Activated T-cell treated with anti-CD3 and anti-CD28 coated beads, Interleukin-2, amount 50 U/mL, for 72 hours (primary cell): ENCODE results near the gene DPH6. TPM values are rescaled to one million over a fixed set of nuclear protein-coding genes. Genes with fewer than 3 reads are reported as not detected.
"Not testable (repeated sequence)": the region's sequence is repeated elsewhere in the genome, so short reads cannot be mapped to it uniquely, and the experiment has no call there.

Source experiments
- ATAC-seq, 2 donors: fragments of 150-1000 bp; cut with Tn5 transposase; replicated peaks in 1 of 2; 2 replicates each; pipeline ENCODE4 v1.10.0; 2021; ENCODE audit warnings: moderate library complexity in 2 of 2, mild to moderate bottlenecking in 1 of 2
- DNase-seq, 2 donors: peaks; one replicate each; pipeline ENCODE4 v3.0.0; 2021 to 2022; ENCODE audit warnings: mixed read lengths in 1 of 2
- H3K27ac Mint-ChIP-seq: one replicate; pipeline ENCODE4 v1.8.0; 2022; ENCODE audit warnings: mild to moderate bottlenecking, moderate library complexity, mixed read lengths
- H3K27me3 Mint-ChIP-seq: one replicate; pipeline ENCODE4 v1.8.0; 2022; ENCODE audit warnings: low read depth, mixed read lengths
- H3K36me3 Mint-ChIP-seq, 2 donors: one replicate each; pipeline ENCODE4 v1.8.0; 2022; ENCODE audit warnings: mixed read lengths in 2 of 2, mild to moderate bottlenecking in 1 of 2; ENCODE audit not compliant: insufficient read depth in 2 of 2
- H3K4me1 Mint-ChIP-seq: one replicate; pipeline ENCODE4 v1.8.0; 2022; ENCODE audit warnings: low read depth, mixed read lengths
- H3K4me3 Mint-ChIP-seq, 2 donors: one replicate each; pipeline ENCODE4 v1.8.0; 2022; ENCODE audit warnings: mild to moderate bottlenecking in 2 of 2, mixed read lengths in 2 of 2, moderate library complexity in 2 of 2
- H3K9me3 Mint-ChIP-seq, 2 donors: one replicate each; pipeline ENCODE4 v1.8.0; 2022; ENCODE audit warnings: mixed read lengths in 2 of 2
- total RNA-seq, 2 donors: library from RNA; stranded (reverse); gene quantifications; one replicate each; pipeline ENCODE4 v1.2.3, GENCODE V29; 2022

The DPH6 gene
- total RNA-seq, 2 donors from 2014 or later = 8.8 to 10.5 TPM

DNA sequence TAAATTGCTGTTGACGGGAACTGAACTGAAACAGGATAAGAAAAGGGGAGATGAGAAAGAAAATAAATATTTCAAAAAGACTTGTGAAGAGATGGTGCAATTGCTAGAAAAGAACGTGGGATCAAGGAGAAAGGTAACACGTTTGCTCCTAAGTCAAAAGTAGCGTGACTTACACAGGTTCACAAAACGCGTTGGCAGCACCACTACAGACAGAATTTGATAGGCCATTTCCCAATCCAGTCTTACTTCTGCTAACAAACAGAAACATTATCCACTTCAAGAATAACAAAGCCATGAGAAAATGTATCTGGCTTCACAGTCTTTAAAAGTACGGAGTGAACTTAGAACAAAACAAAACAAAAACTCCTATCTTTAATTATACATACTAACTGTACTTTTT, 75.5 kb downstream of the DPH6 start:
- H3K4me3 Mint-ChIP-seq = no peak overlapping the region
- no peaks in the 10 kb centered on the region for H3K36me3 Mint-ChIP-seq
- no peak for ATAC-seq
- H3K27ac Mint-ChIP-seq = no peak overlapping the region
- H3K4me1 Mint-ChIP-seq = no peaks in the 10 kb centered on the region
- no peaks in the 10 kb centered on the region for H3K27me3 Mint-ChIP-seq
- peaks cover 0 to 4% of the 10 kb centered on the region in 2 donors for H3K9me3 Mint-ChIP-seq
- no peak for DNase-seq

DNA sequence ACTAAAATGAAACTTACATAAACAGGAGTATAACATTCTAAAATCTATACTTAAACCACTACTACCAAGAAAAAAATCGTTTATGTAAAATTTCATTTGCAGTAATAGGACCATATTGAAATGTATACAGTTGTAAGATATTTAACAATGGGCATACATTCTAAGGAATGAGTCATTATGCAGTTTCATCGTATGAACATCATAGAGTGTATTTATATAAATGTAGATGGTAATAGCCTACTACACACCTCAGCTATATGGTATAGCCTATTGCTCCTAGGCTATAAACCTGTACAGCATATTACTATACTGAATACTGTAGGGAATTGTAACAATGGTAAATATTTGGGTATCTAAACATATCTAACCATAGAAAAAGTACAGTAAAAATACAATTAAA, 79.5 kb downstream of the DPH6 start:
- DNase-seq = no peak
- Mint-ChIP-seq H3K4me1 (no peaks in the 10 kb centered on the region), H3K9me3 (peaks cover 0 to 4% of the 10 kb centered on the region in 2 donors), H3K27ac (no peak overlapping the region), H3K27me3 (no peaks in the 10 kb centered on the region), H3K4me3 (no peak overlapping the region), H3K36me3 (no peaks in the 10 kb centered on the region)
- no peak for ATAC-seq

DNA sequence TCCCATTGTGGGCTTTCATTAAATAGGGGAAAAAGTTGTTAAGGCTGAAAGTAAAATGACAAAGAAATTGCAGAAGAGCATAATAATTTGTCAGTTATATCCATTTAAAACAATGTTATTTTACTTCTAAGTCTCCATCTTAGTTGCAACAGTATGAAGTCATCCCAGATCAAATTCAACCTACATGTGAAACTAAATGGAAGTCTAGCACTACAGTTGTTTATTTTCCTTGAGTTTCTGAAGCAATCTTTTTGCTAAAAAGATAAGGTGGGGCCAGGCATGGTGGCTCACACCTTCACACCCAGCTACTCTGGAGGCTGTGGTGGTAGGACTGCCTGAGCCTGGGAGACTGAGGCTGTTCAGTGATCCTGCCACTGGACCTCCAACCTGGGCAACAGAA, 80.2 kb downstream of the DPH6 start:
- H3K27ac Mint-ChIP-seq = no peak overlapping the region
- H3K36me3 Mint-ChIP-seq = no peaks in the 10 kb centered on the region
- H3K4me1 Mint-ChIP-seq = no peaks in the 10 kb centered on the region
- no peaks in the 10 kb centered on the region for H3K27me3 Mint-ChIP-seq
- H3K9me3 Mint-ChIP-seq = peaks cover 0 to 4% of the 10 kb centered on the region in 2 donors
- ATAC-seq (no peak), DNase-seq (no peak)
- H3K4me3 Mint-ChIP-seq = no peak overlapping the region

DNA sequence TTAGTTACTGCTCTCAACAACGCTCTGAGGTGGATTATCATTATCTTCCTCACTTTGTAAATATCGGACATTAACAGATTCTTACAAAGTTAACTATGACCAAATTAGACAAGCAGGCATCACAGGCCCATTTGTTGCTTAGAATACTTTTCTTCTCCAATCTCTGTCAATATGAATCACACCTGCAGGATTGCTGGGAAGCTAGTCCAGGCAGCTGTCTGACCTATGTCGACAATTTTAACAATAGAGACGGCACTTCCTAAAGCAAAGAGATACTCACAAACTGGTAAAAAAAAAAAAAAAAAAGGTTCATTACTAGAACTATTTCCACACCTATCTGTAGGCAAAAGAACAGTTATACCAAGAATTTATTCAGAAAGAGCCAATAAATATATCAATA, 85.3 kb downstream of the DPH6 start:
- H3K9me3 Mint-ChIP-seq = no peaks in the 10 kb centered on the region
- H3K27me3 Mint-ChIP-seq = no peaks in the 10 kb centered on the region
- DNase-seq (no peak), ATAC-seq (no peak)
- H3K4me3 Mint-ChIP-seq = no peak overlapping the region
- no peaks in the 10 kb centered on the region for H3K4me1 Mint-ChIP-seq
- H3K36me3 Mint-ChIP-seq = no peaks in the 10 kb centered on the region
- no peak overlapping the region for H3K27ac Mint-ChIP-seq

DNA sequence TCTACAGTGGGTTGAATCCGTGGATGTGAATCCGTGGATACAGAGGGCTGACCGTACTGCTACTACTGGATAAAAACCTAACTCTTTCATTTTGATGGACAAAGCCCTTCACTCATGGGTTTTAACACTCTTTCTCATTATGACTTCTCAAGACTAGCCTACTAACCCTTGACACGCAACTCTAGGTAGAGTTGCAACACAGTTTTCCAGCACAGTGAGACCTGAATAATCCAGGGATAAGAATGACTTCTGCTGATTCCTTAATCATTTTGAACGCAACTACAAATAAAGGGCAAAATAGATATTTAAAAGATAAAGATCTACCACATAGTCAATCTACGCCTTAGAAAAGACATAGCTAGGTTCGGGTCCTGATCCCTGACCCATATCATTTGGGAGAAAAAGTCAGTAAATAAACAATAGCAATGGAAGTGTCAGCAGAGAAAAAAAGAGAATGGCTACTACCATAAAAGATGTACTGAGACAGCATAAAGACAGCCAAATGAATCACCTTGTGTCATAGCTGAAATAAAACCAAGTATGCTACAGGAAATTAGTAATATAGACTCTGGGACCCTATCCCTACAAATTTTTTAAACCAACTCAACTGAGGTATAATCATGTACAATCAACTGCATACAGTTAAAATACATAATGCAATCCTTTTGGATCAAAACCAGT, 87.6 kb downstream of the DPH6 start:
- H3K4me1 Mint-ChIP-seq = no peaks in the 10 kb centered on the region
- H3K36me3 Mint-ChIP-seq = no peaks in the 10 kb centered on the region
- H3K27me3 Mint-ChIP-seq = no peaks in the 10 kb centered on the region

DNA sequence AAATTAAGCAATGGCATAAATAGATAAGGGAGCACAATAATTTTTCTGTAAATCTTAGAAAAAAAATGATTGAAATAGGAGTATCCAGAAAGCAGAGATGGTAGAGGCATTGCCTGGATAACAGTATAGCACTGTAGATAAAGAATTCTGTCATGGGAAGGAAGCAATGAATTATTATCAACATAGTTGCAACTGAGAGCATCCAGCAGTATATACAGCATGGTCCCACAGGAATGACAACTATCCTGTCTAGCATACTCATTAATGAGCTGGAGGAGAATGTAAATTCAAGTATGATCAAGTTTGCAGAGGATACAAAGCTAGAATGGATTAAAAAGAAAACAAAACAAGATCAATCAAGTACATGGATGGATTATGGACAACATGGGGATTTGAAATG, 90.8 kb downstream of the DPH6 start:
- no peaks in the 10 kb centered on the region for H3K36me3 Mint-ChIP-seq
- H3K4me1 Mint-ChIP-seq = no peaks in the 10 kb centered on the region
- DNase-seq = no peak
- no peak overlapping the region for H3K27ac Mint-ChIP-seq
- no peaks in the 10 kb centered on the region for H3K27me3 Mint-ChIP-seq
- H3K9me3 Mint-ChIP-seq = no peaks in the 10 kb centered on the region
- no peak overlapping the region for H3K4me3 Mint-ChIP-seq
- no peak for ATAC-seq

More for the DNA sequence above, 87.6 kb downstream of the DPH6 start:
- H3K4me3 Mint-ChIP-seq = no peak overlapping the region
- H3K9me3 Mint-ChIP-seq = no peaks in the 10 kb centered on the region
- no peak overlapping the region for H3K27ac Mint-ChIP-seq
- DNase-seq (no peak), ATAC-seq (no peak)

DNA sequence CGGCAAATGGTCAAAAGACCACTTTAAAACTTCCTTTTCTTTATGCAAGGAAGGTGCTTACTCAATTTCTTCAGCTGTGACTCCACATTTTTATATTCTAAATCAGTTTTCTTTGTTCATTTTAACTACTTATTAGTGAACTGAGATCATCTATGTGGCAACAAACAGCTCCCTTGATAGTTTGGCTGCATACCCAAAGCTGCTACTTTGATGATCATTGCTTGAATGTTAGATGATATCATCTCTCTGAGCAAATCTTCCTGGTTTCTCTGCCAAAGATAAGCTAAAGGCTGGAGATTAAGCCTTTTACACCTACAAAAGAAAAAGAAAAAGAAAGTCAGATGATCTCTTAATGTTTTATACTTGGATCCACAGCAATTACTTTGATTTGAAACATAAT, 95.5 kb downstream of the DPH6 start:
- ATAC-seq (no peak), DNase-seq (no peak)
- Mint-ChIP-seq H3K4me3 (no peak overlapping the region), H3K27me3 (no peaks in the 10 kb centered on the region), H3K9me3 (no peaks in the 10 kb centered on the region), H3K36me3 (no peaks in the 10 kb centered on the region), H3K27ac (no peak overlapping the region), H3K4me1 (no peaks in the 10 kb centered on the region)

DNA sequence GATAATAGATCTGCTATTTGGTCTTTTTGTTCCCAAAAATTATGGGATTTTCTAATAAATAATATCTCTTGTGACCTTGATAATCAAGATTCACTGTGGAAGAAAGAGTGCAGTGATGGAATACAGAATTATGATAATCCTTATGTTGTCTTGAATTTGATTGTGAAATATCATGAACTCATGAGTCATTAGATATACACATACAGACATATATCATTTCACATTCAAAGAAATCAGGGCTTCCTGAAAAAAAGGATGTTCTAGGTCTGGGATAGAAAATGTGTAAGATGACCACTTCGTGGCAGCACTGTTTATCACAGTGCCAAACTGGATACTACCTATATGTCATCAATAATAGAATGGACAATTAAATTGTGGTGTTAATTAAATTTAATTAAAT, 97.7 kb downstream of the DPH6 start:
- Mint-ChIP-seq H3K36me3 (no peaks in the 10 kb centered on the region), H3K27me3 (no peaks in the 10 kb centered on the region), H3K9me3 (no peaks in the 10 kb centered on the region), H3K4me1 (no peaks in the 10 kb centered on the region), H3K4me3 (no peak overlapping the region), H3K27ac (no peak overlapping the region)
- ATAC-seq = no peak
- no peak for DNase-seq

DNA sequence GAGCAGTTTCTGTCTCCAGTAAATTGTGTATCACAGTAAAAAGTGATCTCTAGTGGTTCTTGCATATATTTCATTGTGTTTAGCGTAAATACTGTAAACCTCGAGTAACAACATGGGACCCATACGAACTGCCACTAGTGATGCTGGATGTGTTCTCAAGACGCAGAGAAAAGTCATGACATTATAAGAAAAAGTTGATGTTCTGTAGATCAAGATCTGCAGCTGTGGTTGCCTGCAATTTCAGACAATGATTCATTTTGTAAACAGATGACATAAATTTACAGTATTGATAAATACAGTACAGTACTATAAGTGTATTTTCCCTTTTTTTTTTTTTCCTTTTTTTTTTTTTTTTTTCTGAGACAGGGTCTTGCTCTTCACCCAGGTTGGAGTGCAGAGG, 100.1 kb downstream of the DPH6 start:
- Mint-ChIP-seq H3K36me3 (peaks cover 2% of the 10 kb centered on the region in 2 donors), H3K4me3 (no peak overlapping the region), H3K27me3 (no peaks in the 10 kb centered on the region), H3K27ac (no peak overlapping the region), H3K4me1 (no peaks in the 10 kb centered on the region), H3K9me3 (no peaks in the 10 kb centered on the region)
- DNase-seq (no peak), ATAC-seq (no peak)

DNA sequence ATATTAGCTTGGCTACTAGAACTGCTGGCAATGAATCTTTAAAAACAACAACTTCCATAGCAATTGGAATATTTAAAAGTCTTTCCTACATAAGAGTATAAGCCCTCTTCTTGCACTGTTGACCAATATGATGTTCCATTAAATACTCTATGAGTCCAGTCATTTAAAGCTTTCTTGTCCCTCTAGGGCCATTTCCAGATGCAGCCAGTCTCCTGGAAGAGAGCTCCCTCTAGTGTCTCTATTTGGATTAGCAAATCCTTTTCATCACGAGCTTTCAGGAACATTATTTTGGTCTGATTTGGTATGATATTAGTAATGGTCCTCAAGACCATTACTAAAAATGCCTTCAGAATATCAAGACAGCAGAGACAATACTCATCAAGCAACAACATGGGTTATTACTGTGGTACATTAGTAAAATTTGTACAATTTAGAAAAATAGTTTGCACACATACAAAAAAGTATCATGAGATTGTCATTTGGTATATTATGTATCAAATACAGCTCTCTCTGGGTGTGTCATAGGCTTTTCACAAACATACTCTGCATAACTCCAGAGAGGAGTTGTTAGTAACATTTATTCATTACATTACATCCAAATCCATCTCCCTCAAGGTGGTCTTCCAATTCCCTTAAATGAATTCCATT, 101.3 kb downstream of the DPH6 start:
- no peak overlapping the region for H3K4me3 Mint-ChIP-seq
- ATAC-seq (no peak), DNase-seq (peak in 1 of 2 donors; percentile 5)
- no peak overlapping the region for H3K27ac Mint-ChIP-seq
- H3K27me3 Mint-ChIP-seq = no peaks in the 10 kb centered on the region
- no peaks in the 10 kb centered on the region for H3K4me1 Mint-ChIP-seq
- H3K36me3 Mint-ChIP-seq = peaks cover 2% of the 10 kb centered on the region in 2 donors
- H3K9me3 Mint-ChIP-seq = no peaks in the 10 kb centered on the region

DNA sequence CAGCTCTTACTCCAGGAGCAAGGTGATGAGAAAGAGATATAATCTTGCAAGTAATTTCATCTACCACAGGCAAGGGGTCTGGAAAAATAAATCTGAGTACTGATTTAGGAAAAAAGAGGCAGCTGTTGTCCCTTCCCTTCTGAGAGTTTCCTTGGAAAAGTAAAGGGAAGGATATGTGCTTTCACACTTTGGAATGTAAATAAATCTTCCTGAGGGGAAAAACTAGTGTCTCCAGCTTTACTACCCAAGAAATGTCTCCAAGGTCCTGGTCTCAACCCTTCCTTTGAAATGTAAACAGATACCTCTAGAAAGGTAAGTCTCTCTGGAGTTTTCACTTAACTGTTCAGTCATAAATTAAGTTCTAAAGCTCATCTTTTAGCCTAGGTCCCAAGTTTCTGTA, 102.6 kb downstream of the DPH6 start:
- no peak for DNase-seq
- no peaks in the 10 kb centered on the region for H3K9me3 Mint-ChIP-seq
- H3K27ac Mint-ChIP-seq = no peak overlapping the region
- H3K27me3 Mint-ChIP-seq = no peaks in the 10 kb centered on the region
- no peak overlapping the region for H3K4me3 Mint-ChIP-seq
- ATAC-seq = no peak
- H3K4me1 Mint-ChIP-seq = no peaks in the 10 kb centered on the region
- H3K36me3 Mint-ChIP-seq = peaks cover 2% of the 10 kb centered on the region in 2 donors

DNA sequence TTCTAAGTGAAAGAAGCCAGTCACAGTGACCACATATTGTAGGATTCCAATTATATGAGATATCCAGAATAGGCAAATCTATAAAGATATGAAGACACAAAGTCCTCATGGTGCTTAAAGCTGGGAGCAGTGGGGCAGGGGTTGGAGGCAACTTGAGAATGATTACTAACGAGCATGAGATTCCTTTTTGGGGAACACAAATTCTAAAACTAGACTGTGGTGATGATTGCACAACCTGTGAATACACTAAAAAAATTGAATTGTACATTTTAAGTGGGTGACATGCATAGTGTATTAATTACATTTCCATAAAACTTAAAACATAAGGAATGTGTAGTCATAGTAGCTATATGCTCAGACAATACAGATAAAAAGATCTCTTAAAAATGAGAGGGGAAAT, 103.2 kb downstream of the DPH6 start:
- peaks cover 2% of the 10 kb centered on the region in 2 donors for H3K36me3 Mint-ChIP-seq

DNA sequence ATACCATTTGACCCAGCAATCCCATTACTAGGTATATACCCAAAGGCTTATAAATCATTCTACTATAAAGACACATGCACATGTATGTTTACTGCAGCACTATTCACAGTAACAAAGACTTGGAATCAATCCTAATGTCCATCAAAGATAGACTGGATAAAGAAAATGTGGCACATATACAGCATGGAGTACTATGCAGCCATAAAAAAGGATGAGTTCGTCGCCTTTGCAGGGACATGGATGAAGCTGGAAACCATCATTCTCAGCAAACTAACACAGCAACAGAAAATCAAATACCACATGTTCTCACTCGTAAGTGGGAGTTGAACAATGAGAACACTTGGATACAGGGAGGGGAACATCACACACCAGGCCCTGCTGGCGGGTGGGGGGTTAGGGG, 104.7 kb downstream of the DPH6 start:
- not testable (repeated sequence) for ATAC-seq, H3K4me3 Mint-ChIP-seq, H3K9me3 Mint-ChIP-seq, H3K27ac Mint-ChIP-seq, DNase-seq, H3K4me1 Mint-ChIP-seq, H3K27me3 Mint-ChIP-seq, H3K36me3 Mint-ChIP-seq

More for the DNA sequence above, 103.2 kb downstream of the DPH6 start:
- no peak for DNase-seq
- no peaks in the 10 kb centered on the region for H3K27me3 Mint-ChIP-seq
- no peak for ATAC-seq
- no peak overlapping the region for H3K27ac Mint-ChIP-seq
- H3K9me3 Mint-ChIP-seq = no peaks in the 10 kb centered on the region
- H3K4me3 Mint-ChIP-seq = no peak overlapping the region
- no peaks in the 10 kb centered on the region for H3K4me1 Mint-ChIP-seq

DNA sequence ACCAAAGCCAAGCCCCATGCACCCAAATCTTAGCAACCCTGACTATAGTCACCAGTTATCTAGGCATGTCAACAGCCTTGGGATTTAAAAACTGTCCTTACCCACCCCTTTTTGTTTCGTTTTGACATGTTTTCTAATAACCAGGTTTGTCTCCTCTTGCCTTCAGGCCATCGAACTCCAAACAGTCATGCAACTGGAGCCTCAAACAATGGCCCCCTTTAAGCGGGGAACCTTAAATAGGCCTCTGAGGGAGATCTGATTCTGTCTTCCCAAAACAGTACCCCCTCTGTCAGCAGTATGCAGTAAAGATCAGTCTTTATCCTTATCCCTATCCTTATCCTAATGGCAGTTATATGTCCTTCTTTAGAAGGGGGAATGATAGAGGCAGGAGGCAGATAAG, 105.7 kb downstream of the DPH6 start:
- no peak overlapping the region for H3K27ac Mint-ChIP-seq

More for the DNA sequence above, 105.7 kb downstream of the DPH6 start:
- no peaks in the 10 kb centered on the region for H3K4me1 Mint-ChIP-seq
- no peaks in the 10 kb centered on the region for H3K27me3 Mint-ChIP-seq
- H3K4me3 Mint-ChIP-seq = no peak overlapping the region
- no peaks in the 10 kb centered on the region for H3K9me3 Mint-ChIP-seq
- no peak for DNase-seq
- no peak for ATAC-seq
- peaks cover 2% of the 10 kb centered on the region in 2 donors for H3K36me3 Mint-ChIP-seq
